ENCODE results near the gene GRID1.

GRID1 gene

GRCh38 chr10:86359954-86360353, 6.6 kb downstream of the GRID1 start:
- FAIRE-seq (no peak), DNase-seq (ENCODE audit: insufficient read length, low spot score) (no peak)
- TF ChIP-seq CTCF (IDR thresholded peaks at IDR 0.05; ENCODE audit: insufficient read depth, missing control alignments): no peak

GRCh38 chr10:86359111-86359510, 7.5 kb downstream of the GRID1 start:
- no peak for FAIRE-seq
- DNase-seq (ENCODE audit: insufficient read length, low spot score): no peak
- no peak for TF ChIP-seq CTCF (IDR thresholded peaks at IDR 0.05; ENCODE audit: insufficient read depth, missing control alignments)

GRCh38 chr10:86357676-86358075, 8.9 kb downstream of the GRID1 start:
- DNase-seq (ENCODE audit: insufficient read length, low spot score): no peak
- no peak for FAIRE-seq
- no peak for TF ChIP-seq CTCF (IDR thresholded peaks at IDR 0.05; ENCODE audit: insufficient read depth, missing control alignments)

GRCh38 chr10:86357041-86357440, 9.6 kb downstream of the GRID1 start:
- FAIRE-seq (no peak), DNase-seq (ENCODE audit: insufficient read length, low spot score) (no peak)
- TF ChIP-seq CTCF (IDR thresholded peaks at IDR 0.05; ENCODE audit: insufficient read depth, missing control alignments): no peak

- no peak for TF ChIP-seq CTCF (IDR thresholded peaks at IDR 0.05; ENCODE audit: insufficient read depth, missing control alignments)
- FAIRE-seq (no peak), DNase-seq (ENCODE audit: insufficient read length, low spot score) (no peak)
Measured at GRCh38 chr10:86356296-86356695, 10.3 kb downstream of the GRID1 start.

GRCh38 chr10:86355571-86356038, 11.0 kb downstream of the GRID1 start:
- no peak for FAIRE-seq
- no peak for DNase-seq (ENCODE audit: insufficient read length, low spot score)
- TF ChIP-seq CTCF (IDR thresholded peaks at IDR 0.05; ENCODE audit: insufficient read depth, missing control alignments): no peak

GRCh38 chr10:86354761-86355540, 11.6 kb downstream of the GRID1 start:
- no peak for TF ChIP-seq CTCF (IDR thresholded peaks at IDR 0.05; ENCODE audit: insufficient read depth, missing control alignments)
- no peak for FAIRE-seq
- DNase-seq (ENCODE audit: insufficient read length, low spot score): no peak
